Measurements from ENCODE around the gene CELF2.
"Not testable (repeated sequence)": the region's sequence is repeated elsewhere in the genome, so short reads cannot be mapped to it uniquely, and the experiment has no call there.

The CELF2 gene

GRCh38 chr10:11178606-11179515 lies 161.2 kb downstream of the CELF2 start:
- DNase-seq = peak; percentile 95

- DNase-seq = no peak
Measured at GRCh38 chr10:11179516-11180105, 161.9 kb downstream of the CELF2 start.

DNA sequence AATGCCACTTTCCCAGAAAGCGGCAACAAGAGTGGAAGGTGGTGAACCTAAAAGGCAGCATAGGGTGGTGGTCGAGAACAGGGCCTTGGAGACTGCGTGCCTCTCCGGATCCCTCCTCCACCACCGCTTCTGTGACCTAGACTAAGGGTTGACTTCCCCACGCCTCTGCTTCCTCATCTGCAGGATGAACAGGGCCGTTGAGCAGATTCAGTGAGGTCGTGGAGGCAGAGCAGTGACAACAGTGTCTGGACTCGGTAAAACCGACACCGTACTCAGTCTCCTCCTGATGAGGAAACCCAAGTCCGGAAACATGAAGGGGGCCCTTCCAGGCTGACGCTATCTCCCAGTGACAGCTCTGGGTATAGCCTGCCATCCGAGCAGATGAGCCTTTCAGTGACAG lies 162.6 kb downstream of the CELF2 start:
- DNase-seq = peak; percentile 90

DNA sequence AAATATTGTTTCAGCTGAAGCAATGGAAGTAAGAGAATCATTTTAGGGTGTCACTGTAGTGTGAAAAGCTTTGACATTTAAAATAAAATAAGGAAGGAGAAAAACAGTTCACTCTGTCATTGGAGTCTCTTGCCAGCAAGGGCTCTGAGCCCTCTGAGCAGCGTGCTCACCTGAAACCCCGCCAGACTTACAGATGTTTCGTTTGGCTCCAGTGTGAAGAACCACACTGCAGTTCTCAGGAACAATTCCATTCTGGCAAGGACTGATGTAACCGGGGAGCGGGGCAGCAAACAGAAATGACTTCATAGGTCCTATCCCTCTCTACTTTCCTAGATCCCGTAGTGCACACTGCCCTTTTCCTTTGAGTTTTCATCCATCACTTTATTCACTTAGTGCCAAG lies 164.3 kb downstream of the CELF2 start:
- no peak for DNase-seq

DNA sequence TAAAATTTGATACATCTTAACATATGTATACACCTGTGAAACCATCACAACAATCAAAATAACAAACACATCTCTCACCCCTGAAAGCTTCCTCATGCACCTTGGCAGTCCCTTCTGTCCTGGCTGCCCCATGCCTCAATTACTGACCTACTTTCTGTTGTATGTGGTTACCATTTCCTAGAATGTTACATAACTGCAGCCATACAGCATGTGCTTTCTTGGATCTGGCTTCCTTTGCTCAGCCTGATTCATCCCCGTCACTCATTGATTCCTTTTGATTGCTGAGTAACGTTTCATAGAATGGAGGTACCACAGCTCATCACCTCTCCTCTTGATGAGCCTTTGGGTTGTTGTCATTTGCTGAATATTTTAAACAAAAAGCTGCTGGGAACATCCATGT lies 165.3 kb downstream of the CELF2 start:
- peak; percentile 62 for DNase-seq

DNA sequence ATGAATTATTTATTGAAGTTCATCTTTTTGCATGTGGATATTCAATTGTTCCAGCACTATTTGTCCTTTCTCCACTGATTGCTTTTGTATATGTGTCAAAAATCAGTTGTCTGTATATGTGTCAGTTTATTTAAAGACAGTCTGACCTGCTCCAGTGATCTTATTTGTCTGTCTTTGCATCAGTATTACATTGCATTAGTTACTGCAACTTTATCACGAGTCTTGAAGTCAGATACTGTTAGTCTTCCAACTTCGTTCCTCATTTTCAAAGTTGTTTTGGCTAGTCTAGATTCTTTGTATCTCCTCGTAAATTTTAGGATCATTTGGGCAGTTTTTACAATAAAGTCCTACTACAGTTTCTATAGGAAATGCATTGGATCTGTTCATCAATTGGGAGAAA lies 166.4 kb downstream of the CELF2 start:
- DNase-seq = no peak

DNA sequence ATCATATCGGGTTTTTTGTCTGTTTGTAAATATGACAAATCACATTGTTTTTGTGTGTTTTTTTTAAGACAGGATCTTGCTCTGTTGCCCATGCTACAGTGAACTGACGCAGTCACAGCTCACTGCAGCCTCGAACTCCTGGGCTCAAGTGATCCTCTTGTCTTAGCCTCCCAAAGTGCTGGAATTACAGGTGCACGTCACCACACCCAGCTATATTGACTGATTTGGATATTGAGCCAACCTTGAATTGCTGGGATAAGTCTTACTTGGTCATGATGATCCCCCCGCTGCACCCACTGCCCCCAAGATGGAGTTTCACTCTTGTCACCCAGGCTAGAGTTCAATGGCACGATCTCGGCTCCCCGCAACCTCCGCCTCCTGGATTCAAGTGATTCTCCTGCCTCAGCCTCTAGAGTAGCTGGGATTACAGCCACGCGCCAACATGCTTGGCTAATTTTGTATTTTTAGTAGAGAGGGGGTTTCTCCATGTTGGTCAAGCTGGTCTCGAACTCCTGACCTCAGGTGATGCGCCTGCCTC lies 167.5 kb downstream of the CELF2 start:
- not testable (repeated sequence) for DNase-seq

- DNase-seq = no peak
Measured at GRCh38 chr10:11186374-11186773, 168.7 kb downstream of the CELF2 start.

GRCh38 chr10:11189582-11190376 lies 172.1 kb downstream of the CELF2 start:
- no peak for DNase-seq

- no peak for DNase-seq
Measured at GRCh38 chr10:11191190-11191589, 173.5 kb downstream of the CELF2 start.

- no peak for DNase-seq
Measured at GRCh38 chr10:11191678-11192077, 174.0 kb downstream of the CELF2 start.

DNA sequence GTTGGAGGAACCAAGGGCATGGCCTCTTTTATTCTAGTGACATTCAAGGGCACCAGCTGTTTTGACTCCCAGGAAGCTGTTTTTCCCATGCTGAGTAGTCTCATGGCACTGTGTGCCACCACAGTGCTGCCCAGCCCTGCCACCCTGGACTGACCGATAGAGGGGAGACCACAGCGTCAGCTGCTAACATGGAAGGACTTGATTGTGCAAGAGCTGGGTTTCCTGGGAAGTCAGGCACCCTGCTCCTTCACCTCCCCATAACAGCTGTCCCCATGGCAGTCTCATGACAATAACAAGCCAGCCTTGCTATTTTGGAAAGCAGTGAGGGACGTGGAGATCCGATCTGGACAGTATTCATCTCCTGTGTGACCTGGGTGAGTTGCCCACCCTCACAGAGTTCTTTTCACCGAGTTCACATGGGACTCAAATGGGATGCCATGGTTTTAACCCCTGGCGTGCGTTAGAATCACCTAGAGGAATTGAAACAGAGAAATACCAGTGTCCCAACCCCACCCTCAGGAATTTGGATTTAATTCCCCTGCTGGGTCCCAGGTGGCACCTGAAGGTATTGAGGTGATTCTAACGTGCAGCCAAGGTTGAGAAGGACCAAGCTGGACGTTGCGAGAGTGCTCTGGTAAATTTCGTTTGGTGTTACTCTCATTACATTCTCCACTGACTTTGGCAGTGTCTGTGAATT lies 174.8 kb downstream of the CELF2 start:
- no peak for DNase-seq

- no peak for DNase-seq
Measured at GRCh38 chr10:11193001-11193551, 175.4 kb downstream of the CELF2 start.

GRCh38 chr10:11194859-11195586 lies 177.4 kb downstream of the CELF2 start:
- DNase-seq = no peak

DNA sequence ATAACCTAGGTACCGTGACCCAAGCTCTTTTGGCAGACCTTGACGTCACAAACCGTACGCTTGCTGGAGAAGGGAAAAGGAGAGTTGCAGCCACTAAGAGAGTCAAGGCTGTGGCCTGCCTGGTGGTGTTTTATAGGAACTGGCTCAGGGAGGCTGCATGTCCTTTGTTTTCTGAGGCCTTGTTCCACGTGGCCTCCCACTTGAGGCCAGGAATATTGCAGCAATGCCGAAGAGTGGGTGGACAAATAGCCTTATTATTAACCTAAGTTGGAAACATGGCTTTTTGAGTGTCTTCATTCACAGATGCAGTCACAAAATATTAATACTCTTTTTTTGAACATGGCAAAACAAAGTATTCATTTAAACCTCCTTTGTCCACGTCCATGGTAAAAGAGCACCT lies 178.0 kb downstream of the CELF2 start:
- no peak for DNase-seq

GRCh38 chr10:11197266-11197712 lies 179.6 kb downstream of the CELF2 start:
- no peak for DNase-seq

DNA sequence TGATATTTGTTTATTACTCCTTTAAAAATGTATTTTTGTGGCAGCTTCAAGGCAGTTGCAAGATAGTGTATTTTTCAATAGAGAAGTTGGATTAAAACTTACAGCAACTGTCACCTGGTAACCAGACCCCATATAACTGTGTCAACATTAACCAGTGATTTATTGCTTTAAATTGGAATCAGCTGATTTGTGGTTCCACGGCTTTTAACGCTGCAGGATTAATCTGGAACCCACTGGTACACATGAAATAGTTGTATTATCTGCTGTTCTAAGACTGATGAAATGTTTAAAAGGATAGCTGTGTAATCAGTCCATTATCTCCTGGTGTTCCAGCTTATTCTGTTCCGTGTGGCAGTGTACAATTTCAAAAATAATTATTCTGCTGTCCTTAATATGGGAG lies 180.2 kb downstream of the CELF2 start:
- DNase-seq = no peak

GRCh38 chr10:11201911-11202310 lies 184.2 kb downstream of the CELF2 start:
- no peak for DNase-seq

DNA sequence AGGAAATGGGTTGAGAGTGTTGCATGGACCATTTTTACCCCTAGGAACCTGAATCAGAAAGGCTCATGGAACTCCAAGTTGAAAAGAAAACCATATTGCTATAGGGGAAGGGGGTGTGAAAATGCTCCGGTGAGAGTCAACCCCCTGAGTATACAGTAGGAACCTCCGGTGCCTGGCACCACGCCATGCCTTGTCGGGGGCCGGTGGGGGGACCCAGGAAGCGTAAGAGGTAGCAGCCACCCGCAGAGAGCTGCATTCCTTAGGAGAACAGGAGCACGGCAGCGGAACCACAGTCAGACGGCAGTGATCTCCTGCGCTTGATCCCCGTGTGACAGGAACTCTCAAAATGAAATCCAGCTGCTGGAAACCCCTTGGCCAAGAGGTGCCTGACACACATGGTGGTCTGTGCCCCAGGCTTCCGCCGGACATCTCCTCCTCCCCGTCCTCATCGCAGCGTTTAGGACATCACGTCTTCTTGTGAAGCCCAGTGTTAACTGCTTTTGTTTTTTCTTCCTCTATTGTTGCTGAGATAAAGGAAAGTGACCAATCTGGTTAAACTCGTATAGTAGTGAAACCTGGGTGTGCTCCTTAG lies 186.8 kb downstream of the CELF2 start:
- DNase-seq = no peak

GRCh38 chr10:11205030-11205772 lies 187.5 kb downstream of the CELF2 start:
- peak; percentile 58 for DNase-seq

Data from activated CD4-positive, alpha-beta T cell treated with anti-CD3 and anti-CD28 coated beads, Interleukin-2, Interleukin-6, amounts not matched to agents 100 ng/mL and 50 ng/mL, durations not matched to agents 16 hours and 8 hours (primary cell).